K562 (cell line): ENCODE data around the gene ZNF839.

Experiments used
- CHD2 ChIP-seq: IDR thresholded peaks from 2 replicates; pipeline ENCODE4 v1.6.1; 2011; ENCODE audit warnings: low read depth, low read length
- NBN ChIP-seq: fragments of 450-650 bp; IDR thresholded peaks from 2 replicates; pipeline ENCODE4 v1.6.1; 2016; ENCODE audit warnings: low read depth, mild to moderate bottlenecking
- POLR2A ChIP-seq: fragments of 450-650 bp; conservative IDR thresholded peaks from 2 replicates; pipeline ENCODE4 v1.6.1; 2016
- POLR2AphosphoS5 ChIP-seq: IDR thresholded peaks from 2 replicates; pipeline ENCODE4 v1.6.1; 2011; ENCODE audit warnings: mild to moderate bottlenecking, low read depth, low read length, moderate library complexity; ENCODE audit not compliant: control insufficient read depth, insufficient read depth
- ZBTB1 ChIP-seq: sonication (generic); formaldehyde crosslinking; IDR thresholded peaks from 2 replicates; pipeline ENCODE4 v1.8.1; 2023; ENCODE audit warnings: missing genetic modification reagents, low read depth, mild to moderate bottlenecking, borderline replicate concordance
- ZNF384 ChIP-seq: IDR thresholded peaks from 2 replicates; pipeline ENCODE4 v1.6.1; 2012; ENCODE audit warnings: low read depth, low read length, improper control_type of control experiment
- TF ChIP-seq, protein P1 (sequence below), 3 experiments: IDR thresholded peaks in 2 of 3; conservative IDR thresholded peaks in 1 of 3; 2 replicates each; pipeline ENCODE4 v1.5.1; 2011 to 2012; ENCODE audit warnings: low read length in 3 of 3, mild to moderate bottlenecking in 3 of 3, control low read depth in 2 of 3, improper control_type of control experiment in 1 of 3, inconsistent platforms in 1 of 3, low read depth in 1 of 3, mixed read lengths in 1 of 3, moderate library complexity in 1 of 3; ENCODE audit not compliant: insufficient read depth in 2 of 3

- TF ChIP-seq POLR2A (no peak), CHD2 (no peak), NBN (no peak), POLR2AphosphoS5 (no peak), ZBTB1 (CRISPR knock-in tag) (no peak), ZNF384 (no peak)
- TF ChIP-seq, protein P1, sequence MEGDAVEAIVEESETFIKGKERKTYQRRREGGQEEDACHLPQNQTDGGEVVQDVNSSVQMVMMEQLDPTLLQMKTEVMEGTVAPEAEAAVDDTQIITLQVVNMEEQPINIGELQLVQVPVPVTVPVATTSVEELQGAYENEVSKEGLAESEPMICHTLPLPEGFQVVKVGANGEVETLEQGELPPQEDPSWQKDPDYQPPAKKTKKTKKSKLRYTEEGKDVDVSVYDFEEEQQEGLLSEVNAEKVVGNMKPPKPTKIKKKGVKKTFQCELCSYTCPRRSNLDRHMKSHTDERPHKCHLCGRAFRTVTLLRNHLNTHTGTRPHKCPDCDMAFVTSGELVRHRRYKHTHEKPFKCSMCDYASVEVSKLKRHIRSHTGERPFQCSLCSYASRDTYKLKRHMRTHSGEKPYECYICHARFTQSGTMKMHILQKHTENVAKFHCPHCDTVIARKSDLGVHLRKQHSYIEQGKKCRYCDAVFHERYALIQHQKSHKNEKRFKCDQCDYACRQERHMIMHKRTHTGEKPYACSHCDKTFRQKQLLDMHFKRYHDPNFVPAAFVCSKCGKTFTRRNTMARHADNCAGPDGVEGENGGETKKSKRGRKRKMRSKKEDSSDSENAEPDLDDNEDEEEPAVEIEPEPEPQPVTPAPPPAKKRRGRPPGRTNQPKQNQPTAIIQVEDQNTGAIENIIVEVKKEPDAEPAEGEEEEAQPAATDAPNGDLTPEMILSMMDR (IDR thresholded peaks at IDR 0.05 in 2 of 3, conservative IDR thresholded peaks at IDR 0.05 in 1 of 3; ENCODE audit: insufficient read depth in 2 of 3, low read depth in 1 of 3, low read length in 3 of 3), result no peak
Measured at GRCh38 chr14:102280376-102280962, 39.1 kb upstream of the ZNF839 start.
